NCI-H748 (cell line): Measurements from ENCODE around the gene COX15.
"Not testable (repeated sequence)": the region's sequence is repeated elsewhere in the genome, so short reads cannot be mapped to it uniquely, and the experiment has no call there.

Experiments used
- DNase-seq: peaks from one replicate; lab custom pipeline; 2025; ENCODE audit not compliant: unreplicated experiment; lab: John Stamatoyannopoulos, UW

The COX15 gene

DNA sequence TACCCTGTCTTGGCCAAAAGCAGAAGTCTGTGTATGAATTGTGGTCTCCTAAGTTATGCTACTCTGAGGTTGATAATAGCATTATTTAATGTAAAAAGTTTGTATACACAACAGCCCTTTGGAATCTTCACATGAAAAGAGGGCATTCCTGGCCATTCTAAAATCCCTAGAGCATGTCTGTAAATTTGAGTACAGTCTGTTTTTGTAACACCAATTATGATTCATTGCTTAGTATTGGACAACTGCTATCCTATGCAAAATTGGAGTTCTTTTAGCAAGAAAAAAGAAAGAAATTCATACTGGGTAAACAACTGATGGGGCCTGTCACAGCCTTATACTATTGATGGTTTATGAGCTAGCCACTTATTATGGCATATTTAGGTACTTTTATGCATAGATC, 10.3 kb upstream of the COX15 start:
- DNase-seq, result no peak

DNA sequence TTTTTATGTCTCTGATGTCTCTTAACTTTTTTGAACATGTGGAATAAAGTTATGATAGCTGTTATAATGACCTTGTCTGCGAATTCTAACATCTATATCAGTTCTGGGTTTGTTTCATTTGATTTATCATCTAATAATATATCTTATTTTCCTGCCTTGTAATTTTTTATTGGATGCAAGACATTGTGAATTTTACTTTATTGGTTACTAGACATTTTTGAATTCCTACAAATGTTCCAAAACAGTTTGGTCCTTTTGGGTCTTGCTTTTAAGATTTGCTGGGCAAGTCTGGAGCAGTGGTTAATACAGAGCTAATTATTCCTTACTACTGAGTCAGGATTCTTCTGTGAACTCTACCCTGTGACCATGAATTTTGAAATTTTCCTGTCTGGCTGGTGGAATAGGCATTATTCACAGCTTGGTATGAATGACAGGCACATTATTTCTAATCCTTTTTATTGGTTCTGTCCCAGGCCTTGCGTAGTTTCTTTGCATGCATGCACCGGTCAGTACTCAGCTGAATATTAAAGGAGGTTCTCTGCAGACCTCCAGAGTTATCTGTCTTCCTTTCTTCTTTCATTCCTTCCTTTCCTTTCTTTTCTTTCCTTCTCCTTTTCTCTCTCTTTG, 9.1 kb upstream of the COX15 start:
- no peak for DNase-seq

DNA sequence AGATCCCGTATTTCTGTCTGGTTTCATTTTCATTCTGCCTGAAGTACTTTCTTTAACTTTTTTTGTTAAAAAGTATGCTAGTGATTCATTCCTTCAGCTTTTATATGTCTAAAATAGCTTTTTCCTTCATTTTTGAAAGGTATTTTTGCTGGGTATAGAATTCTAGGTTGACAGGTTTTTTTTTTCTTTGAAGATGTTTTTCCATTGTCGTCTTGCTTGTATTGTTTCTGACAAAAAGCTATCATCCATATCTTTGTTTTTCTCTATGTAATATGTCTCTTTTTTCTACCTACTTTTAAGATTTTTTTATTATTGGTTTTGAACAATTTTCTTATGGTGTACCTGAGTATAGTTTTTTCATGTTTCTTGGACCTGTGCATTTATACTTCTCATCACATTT, 8.3 kb upstream of the COX15 start:
- DNase-seq, result no peak

DNA sequence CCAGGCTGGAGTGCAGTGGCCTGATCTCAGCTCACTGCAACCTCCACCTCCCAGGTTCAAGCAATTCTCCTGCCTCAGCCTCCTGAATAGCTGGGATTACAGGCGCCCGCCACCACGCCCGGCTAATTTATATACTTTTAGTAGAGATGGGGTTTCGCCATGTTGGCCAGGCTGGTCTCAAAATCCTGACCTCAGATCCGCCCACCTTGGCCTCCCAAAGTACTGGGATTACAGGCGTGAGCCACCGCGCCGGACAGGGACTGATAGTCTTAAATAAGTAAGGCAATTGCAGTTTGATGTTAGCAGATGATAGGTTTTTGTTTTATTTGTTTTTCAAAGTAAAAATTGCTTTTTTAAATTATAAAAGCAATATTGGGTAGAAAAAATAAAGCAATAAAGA, 2.2 kb upstream of the COX15 start:
- DNase-seq, result not testable (repeated sequence)

DNA sequence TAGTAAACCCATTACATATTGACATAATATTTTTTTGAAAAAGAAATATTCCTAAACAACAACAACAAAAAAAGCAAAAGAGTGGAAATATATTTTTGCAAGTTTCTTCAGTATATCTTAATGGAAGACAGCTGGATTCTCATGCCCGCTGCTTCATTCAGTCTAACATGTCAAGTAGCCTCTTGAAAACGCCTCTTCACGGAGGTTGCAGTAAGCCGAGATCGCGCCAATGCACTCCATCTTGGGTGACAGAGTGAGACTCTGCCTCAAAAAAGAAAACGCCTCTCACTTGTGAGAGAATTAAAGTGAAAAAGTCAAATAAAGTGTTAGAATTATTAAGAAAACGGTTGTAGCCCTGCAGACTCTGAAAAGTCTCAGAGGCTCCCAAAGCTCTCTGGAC, 1.4 kb upstream of the COX15 start:
- DNase-seq, result no peak

DNA sequence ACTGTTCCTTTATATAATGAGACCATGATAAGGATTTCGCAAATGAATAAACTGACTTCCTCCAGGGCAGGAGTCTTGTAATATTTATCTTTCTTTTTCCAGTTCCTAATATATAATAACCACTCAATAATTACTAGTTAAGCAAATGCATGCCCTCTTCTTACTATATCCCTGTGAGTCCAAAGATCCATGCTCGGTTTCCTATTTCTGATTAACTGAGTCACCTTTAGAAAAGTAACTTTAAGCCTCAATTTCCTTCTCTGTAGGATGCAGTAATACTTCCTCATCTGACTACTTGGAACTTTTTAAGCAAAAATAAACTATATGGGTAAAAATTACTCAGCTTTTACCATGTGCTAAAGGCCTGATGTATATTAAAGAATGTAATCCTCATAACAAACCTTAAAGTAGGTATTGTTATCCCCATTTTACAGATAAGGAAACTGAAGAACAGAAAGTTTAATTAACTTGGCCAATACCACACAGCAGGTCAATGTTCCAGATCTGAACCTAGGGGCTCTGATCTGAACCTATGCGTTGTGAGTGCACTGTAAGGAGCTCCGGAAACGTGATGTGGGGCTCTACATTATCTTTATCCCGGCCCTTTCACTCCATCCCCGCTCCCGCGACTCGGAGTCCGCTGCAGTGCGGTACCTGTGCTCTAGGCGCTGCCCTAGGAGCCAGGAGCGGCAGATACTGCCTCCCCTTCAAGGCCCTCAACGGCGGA, 458 bp downstream of the COX15 start:
- no peak for DNase-seq

DNA sequence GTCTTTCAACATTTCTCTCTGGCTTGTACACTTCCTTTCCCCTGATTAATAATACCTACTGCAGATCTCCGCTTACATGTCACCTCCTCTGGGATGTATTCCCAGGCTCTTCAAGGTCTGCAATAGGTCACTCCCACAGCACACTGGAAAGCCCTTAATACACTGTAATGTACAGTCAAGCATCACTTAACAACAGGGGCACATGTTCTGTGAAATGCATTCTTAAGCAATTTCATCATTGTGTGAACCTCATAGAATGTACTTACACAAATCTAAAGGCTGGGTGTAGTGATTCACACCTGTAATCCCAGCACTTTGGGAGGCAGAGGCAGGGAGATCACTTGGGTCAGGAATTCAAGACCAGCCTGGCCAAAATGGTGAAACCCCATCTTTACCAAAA, 1.9 kb downstream of the COX15 start:
- no peak for DNase-seq

DNA sequence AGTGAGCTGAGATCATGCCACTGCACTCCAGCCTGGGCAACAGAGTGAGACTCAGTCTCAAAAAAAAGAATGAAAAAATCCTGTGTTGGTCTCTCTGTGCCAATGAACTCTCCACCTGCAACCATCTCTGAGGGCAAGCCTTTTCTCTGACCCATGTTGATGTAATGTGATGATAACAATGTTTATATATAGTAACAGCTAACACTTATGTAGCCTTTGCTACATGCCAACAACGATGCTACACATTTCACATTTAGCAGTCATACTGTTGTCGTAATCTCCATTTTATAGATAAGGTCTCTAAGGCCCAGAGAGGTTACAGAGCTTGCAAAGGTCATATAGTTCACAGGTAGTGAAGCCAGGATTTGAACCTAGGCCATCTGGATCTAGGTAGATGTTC, 11.5 kb downstream of the COX15 start:
- DNase-seq, result no peak

DNA sequence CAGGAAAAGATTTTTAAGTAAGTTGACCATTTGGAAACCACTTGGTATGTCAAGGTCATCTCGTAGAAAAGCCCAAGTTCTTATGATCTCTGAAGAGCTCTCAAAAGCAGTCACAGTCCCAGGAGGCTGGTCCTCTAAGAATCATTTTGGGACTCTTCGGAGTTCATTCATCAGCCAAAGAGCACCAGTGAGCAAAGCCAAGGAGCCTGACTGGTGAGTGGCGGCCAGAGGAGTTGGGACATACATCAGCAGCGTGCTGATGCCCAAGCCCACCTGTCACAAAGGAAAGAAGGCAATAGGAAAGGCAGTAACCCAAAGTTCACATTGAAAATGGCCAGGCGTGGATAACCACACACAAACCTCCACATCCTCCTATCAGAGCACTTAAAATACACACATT, 17.5 kb downstream of the COX15 start:
- no peak for DNase-seq

DNA sequence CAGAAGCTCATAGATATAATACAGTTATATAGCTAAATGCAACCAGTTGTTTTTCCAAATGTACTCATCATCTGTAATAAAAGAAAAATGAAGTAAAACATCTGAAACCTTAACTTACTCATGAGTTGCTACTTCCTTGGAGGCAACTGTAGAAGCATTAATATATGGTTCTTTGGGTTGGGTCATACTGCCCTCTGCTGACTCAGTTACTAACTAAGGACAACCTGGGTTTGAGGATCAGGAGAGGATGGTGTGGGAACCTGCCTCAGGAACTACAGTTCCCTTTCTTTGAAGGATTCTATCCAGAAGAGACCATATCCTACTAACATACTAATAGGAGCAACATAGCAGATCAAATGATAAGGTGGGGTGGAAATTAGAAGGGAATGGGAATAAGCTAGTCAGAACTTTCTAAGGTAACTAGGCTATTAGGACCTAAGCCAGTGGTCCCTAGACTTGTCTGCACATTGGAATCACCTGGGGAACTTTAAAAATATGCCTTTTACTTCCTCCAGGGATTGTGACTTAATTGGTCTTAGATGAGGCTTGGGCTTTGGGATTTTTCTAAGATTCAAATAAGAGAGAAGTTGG, 20.7 kb downstream of the COX15 start:
- peak; percentile 28 for DNase-seq

DNA sequence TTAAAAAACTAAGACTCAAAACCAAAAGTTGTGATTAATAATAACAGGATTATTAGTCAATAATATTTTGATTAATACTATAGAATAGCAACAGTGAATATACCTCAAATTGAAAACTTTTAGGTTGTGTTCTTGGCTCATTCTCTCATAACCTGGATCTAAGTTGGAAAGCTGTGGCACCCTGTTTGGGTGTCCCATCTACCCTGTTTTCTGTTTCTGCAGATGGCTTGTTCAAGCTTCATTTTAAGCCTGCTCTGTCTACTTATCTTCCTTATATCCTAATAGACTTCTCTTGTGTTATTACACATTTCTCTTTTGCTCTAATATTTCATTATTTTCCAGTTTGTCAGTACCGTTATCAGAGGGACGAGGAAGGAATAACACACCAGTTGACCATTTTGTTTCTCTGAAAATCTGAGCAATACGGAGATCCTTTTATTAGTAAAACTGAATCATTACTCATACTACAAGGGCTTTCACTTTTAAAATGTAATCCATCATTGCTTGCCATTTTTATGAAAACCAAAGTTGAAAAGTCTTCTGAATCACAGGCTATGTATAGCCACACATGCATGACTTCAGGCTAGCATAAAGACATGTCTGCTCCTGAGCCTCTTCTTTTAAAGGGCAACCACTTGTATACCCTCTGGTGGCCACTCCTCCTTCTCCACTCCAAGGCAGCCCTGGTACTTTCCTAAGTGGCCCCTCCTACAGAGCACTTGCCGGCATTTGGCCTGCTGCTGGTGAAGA, 22.3 kb downstream of the COX15 start:
- DNase-seq, result no peak

DNA sequence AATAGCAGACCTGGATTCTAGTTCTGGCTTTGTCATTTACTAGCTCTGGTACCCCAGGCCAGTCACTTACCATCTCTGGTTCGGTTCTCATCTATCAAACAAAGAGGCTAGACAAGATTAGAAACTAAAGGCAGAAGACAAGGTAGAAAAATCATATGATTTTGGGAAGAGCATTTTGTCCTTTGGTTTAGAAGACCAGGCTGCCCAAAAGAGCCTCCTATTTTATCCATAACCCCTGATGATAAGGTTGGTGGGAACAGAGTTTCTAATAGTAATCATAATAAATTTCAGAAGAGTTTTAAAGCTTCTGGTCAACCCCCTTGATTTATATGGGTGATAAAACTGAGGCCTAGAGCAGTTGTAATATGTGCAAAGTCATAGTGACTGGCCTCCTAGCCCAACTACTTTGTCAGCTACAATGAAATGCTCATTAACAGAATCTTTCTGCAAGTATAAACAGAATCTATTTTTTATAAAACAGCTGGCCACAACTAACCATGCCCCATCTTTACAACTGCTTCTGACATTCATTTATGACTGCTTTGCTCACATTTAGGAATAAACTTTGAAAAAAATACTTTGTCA, 23.4 kb downstream of the COX15 start:
- no peak for DNase-seq

DNA sequence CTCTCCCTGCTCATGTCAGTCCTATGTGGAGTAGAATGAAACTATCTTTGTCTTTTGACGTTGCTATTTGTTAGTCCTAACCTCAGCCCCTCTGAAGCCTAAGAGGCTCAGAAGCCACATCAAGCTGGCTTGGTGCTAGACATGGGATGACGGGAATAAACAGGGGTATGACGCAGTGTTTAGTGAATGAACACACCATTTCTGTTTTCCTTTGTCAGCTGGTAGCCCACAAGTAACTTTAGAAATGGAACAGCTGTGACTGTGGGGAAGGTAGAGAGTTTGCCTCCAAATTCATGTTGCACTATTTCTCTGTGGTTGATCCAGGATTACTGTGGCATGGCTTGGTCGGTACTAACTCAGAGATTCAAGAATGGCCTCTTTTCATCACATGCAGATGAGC, 31.3 kb downstream of the COX15 start:
- no peak for DNase-seq

DNA sequence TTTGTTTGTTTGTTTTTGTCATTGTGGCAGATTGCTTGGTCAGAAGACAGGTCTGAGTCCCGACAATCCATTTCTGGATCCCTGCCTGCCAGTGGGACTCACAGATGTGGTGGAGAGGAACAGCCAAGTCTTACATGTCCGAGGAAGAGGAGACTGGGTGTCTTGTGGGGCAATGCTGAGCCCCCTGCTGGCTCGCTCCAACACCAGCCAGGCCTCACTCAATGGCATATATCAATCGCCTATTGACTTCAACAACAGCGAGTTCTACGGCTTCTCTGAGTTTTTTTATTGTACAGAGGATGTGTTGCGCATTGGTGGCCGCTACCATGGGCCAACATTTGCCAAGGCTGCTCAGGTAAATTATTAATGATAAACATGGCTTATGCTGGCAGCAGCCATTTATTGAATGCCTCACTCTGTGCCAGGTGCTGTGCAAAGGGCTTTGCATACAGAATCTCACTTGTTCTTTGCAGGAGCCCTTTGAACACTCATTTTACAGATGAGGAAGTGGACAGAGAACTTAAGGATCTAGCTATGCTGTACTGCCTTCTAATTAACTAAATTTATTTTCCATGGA, 33.3 kb downstream of the COX15 start:
- DNase-seq, result no peak

DNA sequence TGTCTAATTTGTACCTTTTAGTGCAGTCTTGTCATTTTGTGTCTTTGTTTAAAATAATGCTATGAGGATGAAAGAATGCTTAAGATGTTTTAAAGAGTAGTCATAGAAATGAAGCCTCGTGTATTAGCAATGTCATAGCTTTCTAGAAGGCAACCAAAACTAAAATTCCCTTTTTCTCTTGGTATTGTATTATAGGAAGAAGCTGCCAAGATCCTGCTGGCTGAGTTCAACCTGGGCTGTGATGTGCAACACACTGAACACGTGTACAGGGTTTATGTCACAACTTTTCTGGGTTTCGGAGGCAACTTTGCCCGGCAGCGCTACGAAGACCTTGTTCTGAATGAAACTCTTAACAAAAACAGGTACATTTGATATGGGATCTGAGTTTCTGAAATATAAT, 36.2 kb downstream of the COX15 start:
- no peak for DNase-seq

DNA sequence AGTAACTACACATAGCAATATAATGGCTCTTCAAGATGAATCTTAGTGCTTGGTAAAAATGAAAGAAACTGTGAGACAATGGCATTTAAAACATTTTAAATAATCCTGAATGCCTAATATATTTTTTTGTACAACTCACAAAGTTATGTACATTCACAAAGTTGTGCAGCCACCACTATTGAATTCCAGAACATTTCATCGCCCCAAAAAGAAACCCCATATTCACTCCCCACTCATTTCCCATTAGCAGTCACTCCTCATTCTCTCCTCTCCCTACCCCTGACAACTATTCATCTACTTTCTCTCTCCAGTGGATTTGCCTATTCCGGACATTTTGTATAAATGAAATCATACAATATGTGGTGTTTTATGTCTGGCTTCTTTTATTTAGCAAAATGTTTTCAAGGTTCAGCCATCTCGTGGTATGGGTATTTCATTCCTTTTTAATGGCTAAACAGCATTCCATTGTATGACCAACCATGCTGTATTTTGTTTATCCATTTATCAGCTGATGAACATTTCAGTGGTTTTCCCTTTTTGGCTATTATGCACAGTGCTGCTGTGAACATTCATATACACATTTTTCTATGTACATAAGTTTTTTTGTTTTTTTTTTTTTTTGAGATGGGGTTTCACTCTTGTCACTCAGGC, 37.9 kb downstream of the COX15 start:
- DNase-seq, result no peak

DNA sequence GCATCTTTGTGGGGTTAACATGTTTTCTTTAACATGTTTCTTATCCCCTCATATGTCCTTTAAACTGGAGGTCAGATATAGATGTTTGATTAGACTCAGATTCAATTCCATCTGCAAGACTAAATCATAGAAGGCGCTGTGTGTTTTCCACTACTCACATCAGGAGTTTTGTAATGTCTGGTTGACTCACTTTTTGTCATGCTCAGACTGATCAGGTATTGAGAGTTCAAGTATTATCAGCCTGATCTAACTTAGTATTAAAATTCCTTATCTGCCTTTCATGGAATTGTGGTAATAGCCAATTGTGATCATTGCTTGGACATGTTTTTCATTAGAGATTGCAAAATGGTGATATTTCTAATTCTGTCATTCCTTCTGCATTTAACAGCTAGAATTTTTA, 42.5 kb downstream of the COX15 start:
- DNase-seq, result no peak

DNA sequence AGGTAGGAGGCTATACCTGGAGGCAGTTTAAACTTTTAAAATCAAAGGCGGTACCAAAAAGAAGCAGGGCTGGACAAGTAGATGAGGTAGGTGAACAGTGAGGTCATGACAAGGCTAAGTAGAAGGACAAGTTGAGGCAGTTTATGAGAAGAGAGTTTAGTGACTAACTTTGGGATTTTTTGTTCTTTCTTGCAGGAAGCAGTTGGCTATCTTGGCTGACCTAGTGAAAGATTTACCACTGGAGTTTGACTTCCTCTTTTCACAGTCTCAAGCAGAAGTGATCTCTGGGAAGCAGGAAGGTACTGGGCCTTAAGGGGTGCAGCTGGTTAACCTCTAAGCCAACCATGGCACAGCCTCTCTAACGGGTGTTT, 46.3 kb downstream of the COX15 start:
- no peak for DNase-seq

DNA sequence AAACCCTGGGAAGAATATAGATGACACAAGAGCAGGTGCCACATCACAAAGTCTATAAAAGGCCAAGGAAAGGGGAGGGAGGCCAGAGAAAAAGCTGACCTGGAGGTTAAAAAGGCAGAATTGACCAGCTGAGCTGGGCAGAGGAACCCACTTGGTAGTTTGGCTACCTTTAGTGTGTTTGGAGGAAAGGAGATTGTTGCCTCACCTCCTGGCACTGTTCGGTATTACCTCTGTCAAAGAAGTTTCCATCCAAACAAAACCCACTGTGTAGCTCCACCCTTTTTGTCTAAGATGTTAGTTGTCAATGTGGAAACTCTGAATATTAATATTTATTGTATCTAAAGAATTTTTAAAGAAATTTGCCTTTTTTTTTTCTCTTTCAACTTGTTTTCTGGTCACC, 49.2 kb downstream of the COX15 start:
- no peak for DNase-seq
